A673 (cell line): ENCODE results near the gene SPINT4. TPM values are rescaled to one million over a fixed set of nuclear protein-coding genes. Genes with fewer than 3 reads are reported as not detected.
"Not testable (repeated sequence)": the region's sequence is repeated elsewhere in the genome, so short reads cannot be mapped to it uniquely, and the experiment has no call there.

Experiments used
- BruUV-seq: library from RNA; stranded (reverse); fragments of 400-500 nt; replicated peaks from 2 replicates; lab custom pipeline; 2021; lab: Mats Ljungman, UMichigan
- CTCF ChIA-PET: fragments of 300-600 bp; sonication (Branson Sonifier 250); formaldehyde crosslinking; loops from one replicate; lab custom pipeline; 2022; ENCODE audit warnings: antibody characterized with exemption; lab: Charles Lee
- POLR2A ChIA-PET: fragments of 300-600 bp; sonication (Branson Sonifier 250); formaldehyde crosslinking; loops from one replicate; lab custom pipeline; 2022; ENCODE audit warnings: antibody characterized with exemption; ENCODE audit not compliant: low non-redundant PET; lab: Charles Lee
- DNase-seq: peaks from one replicate; pipeline ENCODE4 v3.0.0-alpha.2; 2015; ENCODE audit warnings: low spot score
- H3K27ac ChIP-seq: fragments of 200-600 bp; sonication (generic); 2 replicates; pipeline ENCODE4 v1.5.1; 2016; ENCODE audit warnings: mixed run types, low read depth, mild to moderate bottlenecking, mixed read lengths, antibody characterized with exemption, low read length; ENCODE audit not compliant: poor library complexity, severe bottlenecking
- H3K27me3 ChIP-seq: fragments of 200-600 bp; sonication (generic); replicated peaks from 2 replicates; pipeline ENCODE4 v1.6.1; 2017; ENCODE audit warnings: mixed run types, low read depth, mild to moderate bottlenecking, mixed read lengths, antibody characterized with exemption, low read length; ENCODE audit not compliant: insufficient read depth, poor library complexity
- H3K36me3 ChIP-seq: fragments of 200-600 bp; sonication (generic); 2 replicates; pipeline ENCODE4 v1.6.1; 2016; ENCODE audit warnings: mixed run types, mild to moderate bottlenecking, mixed read lengths, antibody characterized with exemption, low read length; ENCODE audit not compliant: insufficient read depth, poor library complexity, severe bottlenecking
- H3K4me1 ChIP-seq: fragments of 200-600 bp; sonication (generic); 2 replicates; pipeline ENCODE4 v1.6.1; 2017; ENCODE audit warnings: mixed run types, mild to moderate bottlenecking, mixed read lengths, antibody characterized with exemption, low read length; ENCODE audit not compliant: insufficient read depth, poor library complexity, severe bottlenecking
- H3K4me3 ChIP-seq: fragments of 200-600 bp; sonication (generic); 2 replicates; pipeline ENCODE4 v1.5.1; 2016; ENCODE audit warnings: low read depth, mixed run types, mild to moderate bottlenecking, mixed read lengths, low read length; ENCODE audit not compliant: poor library complexity, severe bottlenecking
- H3K9me3 ChIP-seq: fragments of 200-600 bp; sonication (generic); 2 replicates; pipeline ENCODE4 v1.6.1; 2016; ENCODE audit warnings: mixed run types, low read depth, mild to moderate bottlenecking, mixed read lengths, antibody characterized with exemption, low read length; ENCODE audit not compliant: poor library complexity, severe bottlenecking
- CTCF ChIP-seq: fragments of 300-800, 200-600 bp; sonication (generic); conservative IDR thresholded peaks from 2 replicates; pipeline ENCODE4 v1.5.1; 2017; ENCODE audit warnings: low read depth, mild to moderate bottlenecking, antibody characterized with exemption, low read length, moderate library complexity, mixed read lengths
- EZH2 ChIP-seq: fragments of 200-600 bp; sonication (generic); IDR thresholded peaks from 2 replicates; pipeline ENCODE4 v1.6.1; 2017; ENCODE audit warnings: borderline replicate concordance, low read depth, mild to moderate bottlenecking, mixed read lengths, antibody characterized with exemption, low read length; ENCODE audit not compliant: poor library complexity, severe bottlenecking
- intact Hi-C: fragments of 100-400 bp; cut with micrococcal nuclease; formaldehyde crosslinking; loops from one replicate; pipeline ENCODE4 v1.10.0; 2022; ENCODE audit not compliant: unreplicated experiment
- total RNA-seq: library from RNA; stranded (reverse); gene quantifications from 2 replicates; pipeline ENCODE4 v1.2.3, GENCODE V29; 2021

Gene SPINT4
- total RNA-seq, 1 experiment from 2014 or later = not detected

- intact Hi-C loops = no loop called here
- Histone ChIP-seq H3K9me3 (no peaks in the 10 kb centered on the region), H3K4me3 (no peak overlapping the region), H3K36me3 (no peaks in the 10 kb centered on the region), H3K27me3 (peaks cover 18% of the 10 kb centered on the region), H3K27ac (no peak overlapping the region), H3K4me1 (no peaks in the 10 kb centered on the region)
- no peak for DNase-seq
- CTCF ChIA-PET = no interaction called here
- TF ChIP-seq CTCF = no peak
- no peak for TF ChIP-seq EZH2
- POLR2A ChIA-PET = no interaction called here
- no TSS peak for BruUV-seq
These were observed 22.9 kb downstream of the SPINT4 start for GRCh38 chr20:45745015-45745414.

- Histone ChIP-seq H3K4me3 (no peak overlapping the region), H3K4me1 (no peaks in the 10 kb centered on the region), H3K27ac (no peak overlapping the region), H3K36me3 (no peaks in the 10 kb centered on the region), H3K9me3 (no peaks in the 10 kb centered on the region), H3K27me3 (peaks cover 20% of the 10 kb centered on the region)
- ChIA-PET POLR2A (no interaction called here), CTCF (no interaction called here)
- intact Hi-C loops = no loop called here
- no TSS peak for BruUV-seq
- TF ChIP-seq EZH2 = no peak
- no peak for DNase-seq
These were observed 29.6 kb downstream of the SPINT4 start for GRCh38 chr20:45751721-45752120.

- Histone ChIP-seq H3K27ac (no peak overlapping the region), H3K4me3 (no peak overlapping the region), H3K4me1 (no peaks in the 10 kb centered on the region), H3K9me3 (no peaks in the 10 kb centered on the region), H3K36me3 (no peaks in the 10 kb centered on the region), H3K27me3 (peaks cover 14% of the 10 kb centered on the region)
- no TSS peak for BruUV-seq
- ChIA-PET CTCF (no interaction called here), POLR2A (no interaction called here)
- intact Hi-C loops = no loop called here
- TF ChIP-seq EZH2 (no peak), CTCF (no peak)
- no peak for DNase-seq
These were observed 30.6 kb downstream of the SPINT4 start for GRCh38 chr20:45752746-45753145.

GRCh38 chr20:45758096-45758495 lies 35.9 kb downstream of the SPINT4 start:
- intact Hi-C loops = no loop called here
- no peak overlapping the region for H3K27ac ChIP-seq
- H3K4me1 ChIP-seq = no peaks in the 10 kb centered on the region
- ChIA-PET POLR2A (no interaction called here), CTCF (no interaction called here)
- DNase-seq = no peak
- no peak for TF ChIP-seq CTCF
- TF ChIP-seq EZH2 = no peak
- BruUV-seq = no TSS peak
- no peaks in the 10 kb centered on the region for H3K9me3 ChIP-seq
- H3K4me3 ChIP-seq = no peak overlapping the region
- no peaks in the 10 kb centered on the region for H3K36me3 ChIP-seq
- H3K27me3 ChIP-seq = no peaks in the 10 kb centered on the region

GRCh38 chr20:45759921-45760320 lies 37.8 kb downstream of the SPINT4 start:
- H3K9me3 ChIP-seq, H3K27me3 ChIP-seq, intact Hi-C loops, CTCF ChIA-PET, H3K4me3 ChIP-seq, DNase-seq, POLR2A ChIA-PET, H3K4me1 ChIP-seq, H3K36me3 ChIP-seq, H3K27ac ChIP-seq, BruUV-seq: not testable (repeated sequence)
